CD4-positive, CD25-positive, alpha-beta regulatory T cell (primary cell): ENCODE data around the gene CYP27A1. TPM values are rescaled to one million over a fixed set of nuclear protein-coding genes. Genes with fewer than 3 reads are reported as not detected.

Experiments used
- ATAC-seq, 2 donors: fragments of 150-1000 bp; cut with Tn5 transposase; one replicate each; pipeline ENCODE4 v1.10.0; 2021; ENCODE audit warnings: low read depth in 2 of 2, moderate number of reproducible peaks in 2 of 2, moderate library complexity in 1 of 2
- DNase-seq, 3 donors: peaks; one replicate each; pipeline versions ENCODE4 v3.0.0 to v3.0.0-alpha.2; 2012 to 2022; ENCODE audit warnings: mixed read lengths in 1 of 3
- H3K27ac ChIP-seq: one replicate; pipeline ENCODE4 v1.7.0; 2013; ENCODE audit warnings: mild to moderate bottlenecking, low read length; ENCODE audit not compliant: insufficient read depth, poor library complexity, severe bottlenecking
- H3K27me3 ChIP-seq: one replicate; pipeline ENCODE4 v1.7.0; 2013; ENCODE audit warnings: low read length; ENCODE audit not compliant: control insufficient read depth, insufficient read depth
- H3K36me3 ChIP-seq: one replicate; pipeline ENCODE4 v1.7.0; 2013; ENCODE audit warnings: mild to moderate bottlenecking, low read length, moderate library complexity; ENCODE audit not compliant: control insufficient read depth, insufficient read depth
- H3K4me1 ChIP-seq: 2 replicates; pipeline ENCODE4 v1.7.0; 2013; ENCODE audit warnings: mild to moderate bottlenecking, low read length; ENCODE audit not compliant: insufficient read depth, control insufficient read depth, poor library complexity, severe bottlenecking
- H3K4me3 ChIP-seq: one replicate; pipeline ENCODE4 v1.7.0; 2013; ENCODE audit warnings: low read depth, mild to moderate bottlenecking, low read length, moderate library complexity
- H3K9me3 ChIP-seq, 2 experiments: 1 replicate in 1 of 2; 2 replicates in 1 of 2; pipeline ENCODE4 v1.7.0; 2013; ENCODE audit warnings: low read length in 2 of 2, mild to moderate bottlenecking in 1 of 2, moderate library complexity in 1 of 2; ENCODE audit not compliant: control insufficient read depth in 2 of 2
- H3K27ac Mint-ChIP-seq, 3 donors: one replicate each; pipeline ENCODE4 v1.8.0; 2020 to 2022; ENCODE audit warnings: mild to moderate bottlenecking in 3 of 3, mixed read lengths in 3 of 3, moderate library complexity in 2 of 3
- H3K27me3 Mint-ChIP-seq: one replicate; pipeline ENCODE4 v1.8.0; 2022; ENCODE audit warnings: mild to moderate bottlenecking, mixed read lengths
- H3K36me3 Mint-ChIP-seq: one replicate; pipeline ENCODE4 v1.8.0; 2020; ENCODE audit warnings: mixed read lengths
- H3K4me1 Mint-ChIP-seq, 4 donors: one replicate each; pipeline ENCODE4 v1.8.0; 2020 to 2022; ENCODE audit warnings: mixed read lengths in 4 of 4, mild to moderate bottlenecking in 1 of 4
- H3K4me3 Mint-ChIP-seq, 4 donors: one replicate each; pipeline ENCODE4 v1.8.0; 2020 to 2022; ENCODE audit warnings: mild to moderate bottlenecking in 4 of 4, mixed read lengths in 4 of 4, moderate library complexity in 3 of 4
- H3K9me3 Mint-ChIP-seq, 7 donors: one replicate each; pipeline ENCODE4 v1.8.0; 2020 to 2022; ENCODE audit warnings: mixed read lengths in 7 of 7, mild to moderate bottlenecking in 3 of 7, moderate library complexity in 2 of 7
- polyA plus RNA-seq, 4 donors: library from polyadenylated mRNA; unstranded; fragments of 300-500 nt; fragmentation: Illumina TruSeq; gene quantifications; one replicate each; pipeline ENCODE4 v1.2.3, GENCODE V29; 2021
- total RNA-seq: library from RNA; stranded (reverse); gene quantifications from one replicate; pipeline ENCODE4 v1.2.3, GENCODE V29; 2022

The CYP27A1 gene
- total and polyA plus RNA-seq, 5 donors from 2014 or later, result 0.13 TPM; not detected in 4

- no peaks in the 10 kb centered on the region for H3K36me3 Mint-ChIP-seq
- DNase-seq (no peak), ATAC-seq (no peak)
- H3K4me1 Mint-ChIP-seq, result no peaks in the 10 kb centered on the region
- H3K4me3 Mint-ChIP-seq, result no peak overlapping the region
- H3K27me3 Mint-ChIP-seq, result peaks cover 17% of the 10 kb centered on the region
- H3K9me3 Mint-ChIP-seq, result no peaks in the 10 kb centered on the region
- Histone ChIP-seq H3K27me3 (no peaks in the 10 kb centered on the region), H3K36me3 (no peaks in the 10 kb centered on the region), H3K4me3 (no peak overlapping the region), H3K27ac (no peak overlapping the region), H3K9me3 (no peaks in the 10 kb centered on the region), H3K4me1 (no peaks in the 10 kb centered on the region)
- no peak overlapping the region for H3K27ac Mint-ChIP-seq
These were observed 46.5 kb downstream of the CYP27A1 start for GRCh38 chr2:218828477-218828778.

- H3K9me3 Mint-ChIP-seq, result no peaks in the 10 kb centered on the region
- DNase-seq, result no peak
- H3K4me1 Mint-ChIP-seq, result no peaks in the 10 kb centered on the region
- no peak for ATAC-seq
- H3K36me3 Mint-ChIP-seq, result no peaks in the 10 kb centered on the region
- no peaks in the 10 kb centered on the region for H3K4me1 ChIP-seq
- H3K4me3 Mint-ChIP-seq, result no peak overlapping the region
- H3K36me3 ChIP-seq, result no peaks in the 10 kb centered on the region
- no peak overlapping the region for H3K27ac ChIP-seq
- H3K9me3 ChIP-seq, result no peaks in the 10 kb centered on the region
- H3K4me3 ChIP-seq, result no peak overlapping the region
- H3K27me3 ChIP-seq, result no peaks in the 10 kb centered on the region
- no peak overlapping the region for H3K27ac Mint-ChIP-seq
- peaks cover 25% of the 10 kb centered on the region for H3K27me3 Mint-ChIP-seq
These were observed 48.0 kb downstream of the CYP27A1 start for GRCh38 chr2:218829868-218830451.

GRCh38 chr2:218830526-218831306 lies 48.8 kb downstream of the CYP27A1 start:
- Mint-ChIP-seq H3K36me3 (no peaks in the 10 kb centered on the region), H3K9me3 (no peaks in the 10 kb centered on the region), H3K27me3 (peaks cover 25% of the 10 kb centered on the region), H3K27ac (no peak overlapping the region), H3K4me1 (no peaks in the 10 kb centered on the region), H3K4me3 (no peak overlapping the region)
- no peak overlapping the region for H3K27ac ChIP-seq
- H3K36me3 ChIP-seq, result no peaks in the 10 kb centered on the region
- H3K4me3 ChIP-seq, result no peak overlapping the region
- no peaks in the 10 kb centered on the region for H3K9me3 ChIP-seq
- H3K27me3 ChIP-seq, result peaks cover 5% of the 10 kb centered on the region
- DNase-seq (no peak), ATAC-seq (no peak)
- no peaks in the 10 kb centered on the region for H3K4me1 ChIP-seq

GRCh38 chr2:218831378-218831990 lies 49.5 kb downstream of the CYP27A1 start, which contains the start of gene PRKAG3:
Gene PRKAG3 (minus strand): TSS chr2:218831803.
- Histone ChIP-seq H3K27ac (no peak within 1 kb of the TSS), H3K36me3 (no peaks in the 10 kb centered on the region), H3K9me3 (no peaks in the 10 kb centered on the region), H3K4me3 (no peak within 1 kb of the TSS), H3K4me1 (no peaks in the 10 kb centered on the region), H3K27me3 (peaks cover 6% of the 10 kb centered on the region)
- no peak within 1 kb of the TSS for H3K27ac Mint-ChIP-seq
- DNase-seq (no peak), ATAC-seq (no peak)
- peaks cover 30% of the 10 kb centered on the region for H3K27me3 Mint-ChIP-seq
- H3K9me3 Mint-ChIP-seq, result peaks cover 0 to 3% (median 0%) of the 10 kb centered on the region in 7 donors
- H3K36me3 Mint-ChIP-seq, result no peaks in the 10 kb centered on the region
- no peak within 1 kb of the TSS for H3K4me3 Mint-ChIP-seq
- no peaks in the 10 kb centered on the region for H3K4me1 Mint-ChIP-seq

GRCh38 chr2:218832081-218832480 lies 50.1 kb downstream of the CYP27A1 start:
- Mint-ChIP-seq H3K4me3 (no peak overlapping the region), H3K36me3 (no peaks in the 10 kb centered on the region), H3K4me1 (no peaks in the 10 kb centered on the region), H3K9me3 (peaks cover 0 to 6% (median 0%) of the 10 kb centered on the region in 7 donors), H3K27me3 (peaks cover 31% of the 10 kb centered on the region), H3K27ac (no peak overlapping the region)
- Histone ChIP-seq H3K4me1 (no peaks in the 10 kb centered on the region), H3K27ac (no peak overlapping the region), H3K4me3 (no peak overlapping the region), H3K36me3 (no peaks in the 10 kb centered on the region), H3K27me3 (peaks cover 6% of the 10 kb centered on the region), H3K9me3 (peaks cover 0 to under 1% of the 10 kb centered on the region in 2 experiments)
- ATAC-seq (no peak), DNase-seq (no peak)

- peaks cover 3 to 4% of the 10 kb centered on the region in 2 experiments for H3K9me3 ChIP-seq
- no peak overlapping the region for H3K4me3 ChIP-seq
- DNase-seq (no peak), ATAC-seq (no peak)
- Mint-ChIP-seq H3K36me3 (no peaks in the 10 kb centered on the region), H3K27me3 (peaks cover 36% of the 10 kb centered on the region), H3K9me3 (peaks cover 0 to 10% (median 2%) of the 10 kb centered on the region in 7 donors), H3K4me1 (no peaks in the 10 kb centered on the region), H3K4me3 (no peak overlapping the region), H3K27ac (no peak overlapping the region)
- no peaks in the 10 kb centered on the region for H3K4me1 ChIP-seq
- no peaks in the 10 kb centered on the region for H3K36me3 ChIP-seq
- H3K27ac ChIP-seq, result no peak overlapping the region
- H3K27me3 ChIP-seq, result peaks cover 8% of the 10 kb centered on the region
These were observed 50.6 kb downstream of the CYP27A1 start for GRCh38 chr2:218832520-218832919.

GRCh38 chr2:218833023-218833609 lies 51.2 kb downstream of the CYP27A1 start:
- DNase-seq (no peak), ATAC-seq (no peak)
- Histone ChIP-seq H3K27me3 (peaks cover 10% of the 10 kb centered on the region), H3K4me1 (no peaks in the 10 kb centered on the region), H3K4me3 (no peak overlapping the region), H3K27ac (no peak overlapping the region), H3K36me3 (no peaks in the 10 kb centered on the region), H3K9me3 (peaks cover 9 to 10% of the 10 kb centered on the region in 2 experiments)
- H3K36me3 Mint-ChIP-seq, result no peaks in the 10 kb centered on the region
- peaks cover 0 to 10% (median 3%) of the 10 kb centered on the region in 7 donors for H3K9me3 Mint-ChIP-seq
- H3K4me3 Mint-ChIP-seq, result no peak overlapping the region
- no peaks in the 10 kb centered on the region for H3K4me1 Mint-ChIP-seq
- H3K27me3 Mint-ChIP-seq, result peaks cover 42% of the 10 kb centered on the region
- no peak overlapping the region for H3K27ac Mint-ChIP-seq
